ENCODE data around the gene DYNC2H1. TPM values are rescaled to one million over a fixed set of nuclear protein-coding genes. Genes with fewer than 3 reads are reported as not detected.

Gene DYNC2H1
- total RNA-seq, 1 experiment from 2014 or later, result 12.4 TPM

DNA sequence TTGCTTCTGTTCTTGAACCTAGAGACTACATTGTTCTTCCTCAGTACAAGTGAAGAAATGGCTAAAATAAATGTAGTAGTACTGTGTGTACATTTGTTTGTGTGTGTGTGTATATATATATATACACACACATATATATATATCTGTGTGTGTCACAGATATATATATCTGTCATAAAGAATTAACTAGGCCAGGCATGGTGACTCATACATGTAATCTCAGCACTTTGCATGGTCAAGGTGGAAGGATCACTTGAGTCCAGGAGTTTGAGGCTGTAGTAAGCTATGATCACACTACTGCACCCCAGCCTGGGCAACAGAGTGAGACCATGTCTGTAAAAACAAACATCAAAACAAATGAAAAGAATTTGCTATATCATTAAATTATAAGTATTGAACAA is 164.8 kb downstream of the DYNC2H1 start:
- Histone ChIP-seq H3K4me3 (ENCODE audit: low read depth in 2 of 2, low read length in 2 of 2) (no peak overlapping the region), H3K9me3 (ENCODE audit: control insufficient read depth, insufficient read depth, low read depth, low read length) (no peaks in the 10 kb centered on the region), H3K27ac (ENCODE audit: low read length) (no peak overlapping the region), H3K4me1 (ENCODE audit: control insufficient read depth, insufficient read depth, low read length) (no peaks in the 10 kb centered on the region), H3K27me3 (ENCODE audit: control insufficient read depth, insufficient read depth, low read length) (no peaks in the 10 kb centered on the region), H3K36me3 (ENCODE audit: control insufficient read depth, insufficient read depth, low read length) (no peaks in the 10 kb centered on the region)
- DNase-seq (ENCODE audit: low read depth, low spot score) (no peak), ATAC-seq (no peak)
- no peak for TF ChIP-seq SIN3A (IDR thresholded peaks at IDR 0.05; ENCODE audit: borderline replicate concordance, insufficient read depth, low read depth, low read length)
- TF ChIP-seq, protein P1, sequence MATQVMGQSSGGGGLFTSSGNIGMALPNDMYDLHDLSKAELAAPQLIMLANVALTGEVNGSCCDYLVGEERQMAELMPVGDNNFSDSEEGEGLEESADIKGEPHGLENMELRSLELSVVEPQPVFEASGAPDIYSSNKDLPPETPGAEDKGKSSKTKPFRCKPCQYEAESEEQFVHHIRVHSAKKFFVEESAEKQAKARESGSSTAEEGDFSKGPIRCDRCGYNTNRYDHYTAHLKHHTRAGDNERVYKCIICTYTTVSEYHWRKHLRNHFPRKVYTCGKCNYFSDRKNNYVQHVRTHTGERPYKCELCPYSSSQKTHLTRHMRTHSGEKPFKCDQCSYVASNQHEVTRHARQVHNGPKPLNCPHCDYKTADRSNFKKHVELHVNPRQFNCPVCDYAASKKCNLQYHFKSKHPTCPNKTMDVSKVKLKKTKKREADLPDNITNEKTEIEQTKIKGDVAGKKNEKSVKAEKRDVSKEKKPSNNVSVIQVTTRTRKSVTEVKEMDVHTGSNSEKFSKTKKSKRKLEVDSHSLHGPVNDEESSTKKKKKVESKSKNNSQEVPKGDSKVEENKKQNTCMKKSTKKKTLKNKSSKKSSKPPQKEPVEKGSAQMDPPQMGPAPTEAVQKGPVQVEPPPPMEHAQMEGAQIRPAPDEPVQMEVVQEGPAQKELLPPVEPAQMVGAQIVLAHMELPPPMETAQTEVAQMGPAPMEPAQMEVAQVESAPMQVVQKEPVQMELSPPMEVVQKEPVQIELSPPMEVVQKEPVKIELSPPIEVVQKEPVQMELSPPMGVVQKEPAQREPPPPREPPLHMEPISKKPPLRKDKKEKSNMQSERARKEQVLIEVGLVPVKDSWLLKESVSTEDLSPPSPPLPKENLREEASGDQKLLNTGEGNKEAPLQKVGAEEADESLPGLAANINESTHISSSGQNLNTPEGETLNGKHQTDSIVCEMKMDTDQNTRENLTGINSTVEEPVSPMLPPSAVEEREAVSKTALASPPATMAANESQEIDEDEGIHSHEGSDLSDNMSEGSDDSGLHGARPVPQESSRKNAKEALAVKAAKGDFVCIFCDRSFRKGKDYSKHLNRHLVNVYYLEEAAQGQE (IDR thresholded peaks at IDR 0.05; ENCODE audit: insufficient read depth in 1 of 2, low read depth in 2 of 2, low read length in 1 of 2), result no peak
- TF ChIP-seq, protein P2, sequence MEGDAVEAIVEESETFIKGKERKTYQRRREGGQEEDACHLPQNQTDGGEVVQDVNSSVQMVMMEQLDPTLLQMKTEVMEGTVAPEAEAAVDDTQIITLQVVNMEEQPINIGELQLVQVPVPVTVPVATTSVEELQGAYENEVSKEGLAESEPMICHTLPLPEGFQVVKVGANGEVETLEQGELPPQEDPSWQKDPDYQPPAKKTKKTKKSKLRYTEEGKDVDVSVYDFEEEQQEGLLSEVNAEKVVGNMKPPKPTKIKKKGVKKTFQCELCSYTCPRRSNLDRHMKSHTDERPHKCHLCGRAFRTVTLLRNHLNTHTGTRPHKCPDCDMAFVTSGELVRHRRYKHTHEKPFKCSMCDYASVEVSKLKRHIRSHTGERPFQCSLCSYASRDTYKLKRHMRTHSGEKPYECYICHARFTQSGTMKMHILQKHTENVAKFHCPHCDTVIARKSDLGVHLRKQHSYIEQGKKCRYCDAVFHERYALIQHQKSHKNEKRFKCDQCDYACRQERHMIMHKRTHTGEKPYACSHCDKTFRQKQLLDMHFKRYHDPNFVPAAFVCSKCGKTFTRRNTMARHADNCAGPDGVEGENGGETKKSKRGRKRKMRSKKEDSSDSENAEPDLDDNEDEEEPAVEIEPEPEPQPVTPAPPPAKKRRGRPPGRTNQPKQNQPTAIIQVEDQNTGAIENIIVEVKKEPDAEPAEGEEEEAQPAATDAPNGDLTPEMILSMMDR (IDR thresholded peaks at IDR 0.05), result no peak
- in situ Hi-C loops (cut with HindIII; ENCODE audit: low pct_unique_long_range_greater_than_20kb, low sequenced_read_pairs), result no loop called here
- ChIA-PET POLR2A (no interaction called here), CTCF (no interaction called here)
- no TSS peak for BruUV-seq (replicated peaks)
- intact Hi-C loops (cut with micrococcal nuclease; ENCODE audit: unreplicated experiment), result no loop called here

DNA sequence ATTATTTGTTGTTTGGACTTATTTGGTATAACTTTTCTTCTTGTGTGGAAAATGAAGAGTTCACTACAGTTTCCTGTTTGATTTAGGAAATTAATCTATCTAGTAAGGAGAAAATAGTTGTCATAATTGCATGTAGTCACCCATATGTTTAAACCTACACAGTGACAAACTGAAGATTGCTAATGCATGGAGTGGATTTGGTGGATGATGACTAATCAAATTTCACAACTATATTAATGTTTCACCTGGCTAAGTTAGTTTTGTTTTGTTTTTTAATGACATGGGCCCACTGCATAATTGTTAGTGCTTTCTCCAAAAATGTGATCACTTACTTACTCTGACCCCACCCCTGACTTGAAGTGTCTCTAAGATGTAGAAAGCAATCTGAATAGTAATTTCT is 170.6 kb downstream of the DYNC2H1 start:
- no peaks in the 10 kb centered on the region for H3K27me3 ChIP-seq (ENCODE audit: control insufficient read depth, insufficient read depth, low read length)
- no peaks in the 10 kb centered on the region for H3K4me1 ChIP-seq (ENCODE audit: control insufficient read depth, insufficient read depth, low read length)
- H3K27ac ChIP-seq (ENCODE audit: low read length), result no peak overlapping the region
- no peaks in the 10 kb centered on the region for H3K36me3 ChIP-seq (ENCODE audit: control insufficient read depth, insufficient read depth, low read length)
- ATAC-seq, result no peak
- TF ChIP-seq SIN3A (IDR thresholded peaks at IDR 0.05; ENCODE audit: borderline replicate concordance, insufficient read depth, low read depth, low read length) (no peak), POLR2AphosphoS5 (IDR thresholded peaks at IDR 0.05; ENCODE audit: low read depth, low read length) (no peak), TCF7L2 (IDR thresholded peaks at IDR 0.05; ENCODE audit: low read depth, low read length) (no peak)
- TF ChIP-seq, protein P1 (IDR thresholded peaks at IDR 0.05; ENCODE audit: insufficient read depth in 1 of 2, low read depth in 2 of 2, low read length in 1 of 2), result no peak
- TF ChIP-seq, protein P2 (IDR thresholded peaks at IDR 0.05), result no peak
- ChIA-PET POLR2A (no interaction called here), CTCF (no interaction called here)
- intact Hi-C loops (cut with micrococcal nuclease; ENCODE audit: unreplicated experiment), result no loop called here
- in situ Hi-C loops (cut with HindIII; ENCODE audit: low pct_unique_long_range_greater_than_20kb, low sequenced_read_pairs), result no loop called here
- BruUV-seq (replicated peaks), result no TSS peak
- H3K9me3 ChIP-seq (ENCODE audit: control insufficient read depth, insufficient read depth, low read depth, low read length), result no peaks in the 10 kb centered on the region
- no peak overlapping the region for H3K4me3 ChIP-seq (ENCODE audit: low read depth in 2 of 2, low read length in 2 of 2)
- no peak for DNase-seq (ENCODE audit: low read depth, low spot score)

All from Panc1 (cell line).